RWPE2 (cell line): ENCODE data around the gene SOX13.
"Not testable (repeated sequence)": the region's sequence is repeated elsewhere in the genome, so short reads cannot be mapped to it uniquely, and the experiment has no call there.

Source experiments
- ATAC-seq: fragments of 200-7000 bp; cut with Tn5 transposase; 3 replicates; pipeline ENCODE4 v1.9.1; 2021; ENCODE audit warnings: low read depth
- DNase-seq: peaks from one replicate; pipeline ENCODE4 v3.0.0-alpha.2; 2020; ENCODE audit warnings: low spot score
- H3K27ac ChIP-seq: fragments of 450-650 bp; 2 replicates; pipeline ENCODE4 v1.5.1; 2017; ENCODE audit warnings: mild to moderate bottlenecking; ENCODE audit not compliant: poor library complexity, severe bottlenecking
- H3K27me3 ChIP-seq: fragments of 250-450 bp; sonication (Bioruptor Pico); 2 replicates; pipeline ENCODE4 v1.5.1; 2021; ENCODE audit warnings: mild to moderate bottlenecking, moderate library complexity; ENCODE audit not compliant: insufficient read depth, poor library complexity, severe bottlenecking
- H3K36me3 ChIP-seq: fragments of 250-450 bp; sonication (Bioruptor Pico); 2 replicates; pipeline ENCODE4 v1.5.1; 2020; ENCODE audit warnings: low read depth, mild to moderate bottlenecking, moderate library complexity
- H3K4me1 ChIP-seq: fragments of 250-450 bp; sonication (Bioruptor Pico); 2 replicates; pipeline ENCODE4 v1.5.1; 2021; ENCODE audit warnings: mild to moderate bottlenecking, moderate library complexity; ENCODE audit not compliant: insufficient read depth, poor library complexity, severe bottlenecking
- H3K4me3 ChIP-seq: fragments of 250-450 bp; sonication (Bioruptor Pico); 2 replicates; pipeline ENCODE4 v1.5.1; 2021; ENCODE audit warnings: mild to moderate bottlenecking, moderate library complexity; ENCODE audit not compliant: severe bottlenecking
- H3K9me3 ChIP-seq: fragments of 250-450 bp; sonication (Bioruptor Pico); 2 replicates; pipeline ENCODE4 v1.5.1; 2021; ENCODE audit warnings: mild to moderate bottlenecking, moderate library complexity; ENCODE audit not compliant: severe bottlenecking
- CTCF ChIP-seq: fragments of 450-650 bp; IDR thresholded peaks from one replicate; pipeline ENCODE4 v1.5.1; 2017; ENCODE audit warnings: mild to moderate bottlenecking, moderate library complexity; ENCODE audit not compliant: poor library complexity, severe bottlenecking

Gene SOX13

GRCh38 chr1:204087181-204087892, 14.4 kb downstream of the SOX13 start:
- Histone ChIP-seq H3K9me3 (no peaks in the 10 kb centered on the region), H3K36me3 (no peaks in the 10 kb centered on the region), H3K4me3 (no peak overlapping the region), H3K4me1 (peaks cover 25% of the 10 kb centered on the region), H3K27me3 (no peaks in the 10 kb centered on the region), H3K27ac (peak overlapping the region; percentile 63)
- DNase-seq (no peak), ATAC-seq (no peak)
- no peak for TF ChIP-seq CTCF

DNA sequence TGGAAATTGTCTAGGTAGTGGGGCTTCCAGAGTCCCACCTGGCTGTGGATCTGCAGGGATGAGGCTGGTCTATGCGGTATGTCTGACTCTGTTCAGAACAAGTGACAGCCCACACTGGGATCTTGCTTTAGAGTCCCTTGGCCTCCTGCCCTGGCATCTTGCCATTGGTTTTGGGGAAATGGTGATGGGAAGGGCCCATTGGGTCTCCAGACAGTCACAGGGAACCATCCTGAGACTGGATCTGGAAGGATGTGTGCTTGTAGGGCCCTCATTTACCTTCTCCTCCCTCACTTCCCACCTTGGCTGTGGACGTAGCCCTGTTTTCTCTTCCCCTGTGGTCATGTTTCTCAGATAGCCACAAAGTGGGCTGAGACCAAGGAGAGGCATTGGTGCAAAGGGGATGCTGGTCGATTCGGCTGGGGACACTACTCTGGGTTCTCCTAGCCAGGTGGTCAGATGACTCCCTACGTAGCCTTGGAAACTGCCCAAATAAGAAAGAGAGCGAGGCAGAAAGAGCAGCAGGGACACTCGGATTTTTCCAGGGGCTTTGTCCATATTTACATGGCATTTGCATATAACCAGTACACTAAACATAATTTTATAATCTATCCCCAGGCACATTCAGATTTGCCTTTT, 15.1 kb downstream of the SOX13 start:
- Histone ChIP-seq H3K4me3 (no peak overlapping the region), H3K36me3 (no peaks in the 10 kb centered on the region), H3K27ac (peak overlapping the region; percentile 63), H3K4me1 (peaks cover 25% of the 10 kb centered on the region), H3K27me3 (no peaks in the 10 kb centered on the region), H3K9me3 (no peaks in the 10 kb centered on the region)
- ATAC-seq, result no peak
- no peak for TF ChIP-seq CTCF
- DNase-seq, result no peak

DNA sequence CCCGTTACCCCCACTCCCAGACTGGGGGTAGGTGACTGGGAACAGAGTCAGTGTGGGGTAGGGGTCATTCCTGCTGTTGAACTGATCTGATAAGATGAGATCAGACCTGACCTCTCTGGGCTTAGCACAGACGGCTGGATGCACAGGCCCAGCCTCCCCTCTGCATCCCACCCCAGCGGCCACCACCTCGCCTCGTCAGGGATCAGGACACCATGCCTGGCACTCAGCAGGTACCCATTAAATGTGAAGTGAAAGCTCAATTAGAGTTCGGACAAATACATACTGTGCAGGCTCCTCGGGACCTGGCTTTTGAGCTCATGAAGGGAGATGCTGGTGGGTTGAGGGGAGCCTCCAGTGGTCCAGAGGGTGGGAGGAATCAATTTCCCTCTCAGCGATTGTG, 15.7 kb downstream of the SOX13 start:
- no peak for ATAC-seq
- H3K4me1 ChIP-seq, result peaks cover 25% of the 10 kb centered on the region

GRCh38 chr1:204089044-204089751, 16.3 kb downstream of the SOX13 start:
- no peaks in the 10 kb centered on the region for H3K36me3 ChIP-seq
- H3K9me3 ChIP-seq, result no peaks in the 10 kb centered on the region
- peak overlapping the region; percentile 63 for H3K27ac ChIP-seq
- peak; percentile 71 for ATAC-seq
- DNase-seq, result no peak
- TF ChIP-seq CTCF, result no peak
- no peak overlapping the region for H3K4me3 ChIP-seq
- peaks cover 25% of the 10 kb centered on the region for H3K4me1 ChIP-seq
- no peaks in the 10 kb centered on the region for H3K27me3 ChIP-seq

More for the DNA sequence above, 15.7 kb downstream of the SOX13 start:
- H3K4me3 ChIP-seq, result no peak overlapping the region
- peak overlapping the region; percentile 63 for H3K27ac ChIP-seq
- DNase-seq, result no peak
- no peaks in the 10 kb centered on the region for H3K27me3 ChIP-seq
- no peaks in the 10 kb centered on the region for H3K36me3 ChIP-seq
- H3K9me3 ChIP-seq, result no peaks in the 10 kb centered on the region
- TF ChIP-seq CTCF, result no peak

DNA sequence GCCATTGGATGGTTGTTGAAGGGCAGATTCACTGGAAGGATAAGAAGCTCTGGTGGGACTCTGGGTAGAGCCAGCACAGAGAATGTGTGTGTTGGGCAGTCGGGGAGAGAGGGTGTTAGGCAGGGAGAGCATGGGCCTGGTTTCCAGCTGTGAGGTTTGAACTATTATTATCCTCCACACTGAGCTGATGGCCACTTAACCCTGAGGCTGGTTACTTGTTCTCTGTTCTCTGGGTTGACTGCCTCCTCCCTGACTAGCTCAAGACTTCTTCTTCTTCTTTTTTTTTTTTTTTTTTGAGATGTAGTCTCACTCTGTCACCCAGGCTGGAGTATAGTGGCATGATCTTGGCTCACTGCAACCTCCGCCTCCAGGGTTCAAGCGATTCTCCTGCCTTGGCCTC, 17.2 kb downstream of the SOX13 start:
- H3K27ac ChIP-seq, result peak overlapping the region; percentile 63
- not testable (repeated sequence) for H3K4me3 ChIP-seq, ATAC-seq, H3K36me3 ChIP-seq, DNase-seq, H3K27me3 ChIP-seq, H3K9me3 ChIP-seq
- H3K4me1 ChIP-seq, result peaks cover 25% of the 10 kb centered on the region
